ENCODE data around the gene CYB561. TPM values are rescaled to one million over a fixed set of nuclear protein-coding genes. Genes with fewer than 3 reads are reported as not detected.

CYB561 gene
- total RNA-seq, 4 donors from 2014 or later = 21.4 to 52.5 (median 35.0) TPM

GRCh38 chr17:63382826-63383225 is 63.3 kb downstream of the CYB561 start:
- Histone ChIP-seq H3K4me3 (no peak overlapping the region), H3K4me1 (peaks cover 0 to 10% (median 4%) of the 10 kb centered on the region in 4 donors), H3K27ac (no peak overlapping the region), H3K9me3 (no peaks in the 10 kb centered on the region), H3K36me3 (peaks cover 0 to 21% (median 0%) of the 10 kb centered on the region in 3 donors), H3K27me3 (no peaks in the 10 kb centered on the region)
- no peak for TF ChIP-seq EP300 (IDR thresholded peaks at IDR 0.05)
- no peak for TF ChIP-seq POLR2A (IDR thresholded peaks at IDR 0.05)
- no peak for TF ChIP-seq CTCF (IDR thresholded peaks at IDR 0.05)
- DNase-seq (ENCODE audit: low spot score in 2 of 2) = no peak

Small RNA genes within 50 kb of the gene (small RNA-seq; reads per million reads assigned to genes)
- not detected for gene AC005828.6

Other genes with a start within 250 kb of the CYB561 start
- 10 to 100 TPM in 2 of 4 donors, 1 to 10 TPM in 2; 7.5 to 35.3 (median 14.1) TPM for gene ACE, start 30.8 kb upstream of the CYB561 start, total RNA-seq
- gene KCNH6, start 77.1 kb upstream of the CYB561 start, total RNA-seq = not detected
- 10 to 100 TPM; 25.5 to 33.3 (median 28.2) TPM for gene DCAF7, start 104.2 kb upstream of the CYB561 start, total RNA-seq
- gene TACO1, start 154.6 kb upstream of the CYB561 start, total RNA-seq = 10 to 100 TPM in 3 of 4 donors, 1 to 10 TPM in 1; 9.8 to 18.0 (median 13.3) TPM
- gene MAP3K3, start 176.1 kb upstream of the CYB561 start, total RNA-seq = 100 to 1,000 TPM in 1 of 4 donors, 10 to 100 TPM in 3; 62.8 to 107 (median 71.7) TPM

Measured in tibial nerve (tissue), 4 donors.